K562 (cell line): ENCODE measurements around the gene KCND3. TPM values are rescaled to one million over a fixed set of nuclear protein-coding genes. Genes with fewer than 3 reads are reported as not detected.

Experiments used
- CEBPB ChIP-seq: fragments of 450-650 bp; IDR thresholded peaks from 2 replicates; pipeline ENCODE4 v1.6.1; 2016; ENCODE audit warnings: missing genetic modification characterization, missing compliant biosample characterization
- CTCF ChIP-seq, 3 experiments: IDR thresholded peaks in 2 of 3; conservative IDR thresholded peaks in 1 of 3; 2 replicates each; pipeline ENCODE4 v1.5.1; 2011 to 2012; ENCODE audit warnings: low read length in 3 of 3, mild to moderate bottlenecking in 3 of 3, control low read depth in 2 of 3, improper control_type of control experiment in 1 of 3, inconsistent platforms in 1 of 3, low read depth in 1 of 3, mixed read lengths in 1 of 3, moderate library complexity in 1 of 3; ENCODE audit not compliant: insufficient read depth in 2 of 3
- HMGXB4 ChIP-seq: sonication (generic); formaldehyde crosslinking; IDR thresholded peaks from 2 replicates; pipeline ENCODE4 v1.8.1; 2023; ENCODE audit warnings: mild to moderate bottlenecking, missing genetic modification reagents
- HNRNPH1 ChIP-seq: fragments of 200-400 bp; formaldehyde crosslinking; optimal IDR thresholded peaks from 2 replicates; pipeline ENCODE3; 2017; ENCODE audit warnings: low read depth, mild to moderate bottlenecking, low read length, moderate library complexity
- MBD2 ChIP-seq: sonication (generic); IDR thresholded peaks from 2 replicates; pipeline ENCODE4 v1.6.1; 2016; ENCODE audit warnings: low read depth, borderline replicate concordance
- PRDM10 ChIP-seq: fragments of 450-650 bp; IDR thresholded peaks from 2 replicates; pipeline ENCODE4 v1.6.1; 2018; ENCODE audit not compliant: partially characterized antibody
- RFX7 ChIP-seq: fragments of 250-450 bp; sonication (Bioruptor Pico); IDR thresholded peaks from 2 replicates; pipeline ENCODE4 v1.5.1; 2021; ENCODE audit warnings: mild to moderate bottlenecking
- SMARCA5 ChIP-seq: fragments of 450-650 bp; IDR thresholded peaks from 2 replicates; pipeline ENCODE4 v1.6.1; 2016
- UBTF ChIP-seq, 2 experiments: IDR thresholded peaks; 2 replicates each; pipeline ENCODE4 v1.6.1; 2012; ENCODE audit warnings: improper control_type of control experiment in 2 of 2, low read depth in 2 of 2, low read length in 2 of 2, borderline replicate concordance in 1 of 2
- ZBTB9 ChIP-seq: fragments of 450-650 bp; formaldehyde crosslinking; IDR thresholded peaks from 2 replicates; pipeline ENCODE4 v1.4.0; 2020; ENCODE audit warnings: mild to moderate bottlenecking, moderate library complexity
- ZNF384 ChIP-seq: IDR thresholded peaks from 2 replicates; pipeline ENCODE4 v1.6.1; 2012; ENCODE audit warnings: low read depth, low read length, improper control_type of control experiment
- polyA plus RNA-seq, 8 experiments: library from polyadenylated mRNA; depleted of rRNA in 4 of 8; stranded (reverse) in 5 of 8; unstranded in 3 of 8; fragments of >200 nt; fragmentation: Nextera tagmentation in 2 of 8; fragmentation: Illumina TruSeq in 1 of 8; extraction: Ambion mirVana in 2 of 8; extraction: Trizol in 1 of 8; gene quantifications; 2 replicates each; pipeline versions ENCODE4 v1.2.1 to v1.2.3, GENCODE V29; 2011 to 2014; ENCODE audit warnings: inconsistent platforms in 1 of 8, missing spikeins in 1 of 8
- total RNA-seq, 7 experiments: library from RNA; depleted of rRNA in 6 of 7; stranded (reverse); fragments of >200 nt in 6 of 7; fragmentation: Illumina TruSeq in 2 of 7; extraction: Trizol in 2 of 7; gene quantifications; 2 replicates each; pipeline versions ENCODE4 v1.2.1 to v1.2.3, GENCODE V29; 2011 to 2021; ENCODE audit warnings: low replicate concordance in 1 of 7

The KCND3 gene
- total and polyA plus RNA-seq, 9 of the 15 experiments (the other 6 are each of a cell fraction or from before 2014, with no cell fraction given) = not detected

- no peak for TF ChIP-seq UBTF (IDR thresholded peaks at IDR 0.05; ENCODE audit: borderline replicate concordance in 1 of 2, low read depth in 2 of 2, low read length in 2 of 2)
- TF ChIP-seq SMARCA5 = no peak
- TF ChIP-seq RFX7 (CRISPR knock-in tag) = no peak
- TF ChIP-seq PRDM10 = peak; percentile 24
- peak; percentile 65 for TF ChIP-seq CEBPB (tag)
- TF ChIP-seq CTCF (IDR thresholded peaks at IDR 0.05 in 2 of 3, conservative IDR thresholded peaks at IDR 0.05 in 1 of 3; ENCODE audit: insufficient read depth in 2 of 3, low read depth in 1 of 3, low read length in 3 of 3) = peak in 1 of 3 experiments; percentile 32; a peak in 2 of 6 replicates
- TF ChIP-seq ZNF384 = no peak
- no peak for TF ChIP-seq HNRNPH1
- no peak for TF ChIP-seq MBD2
- no peak for TF ChIP-seq HMGXB4 (CRISPR knock-in tag)
- no peak for TF ChIP-seq ZBTB9 (CRISPR knock-in tag)
These were observed 199.7 kb downstream of the KCND3 start (continued) for GRCh38 chr1:111789666-111790316.
